IMR-90 (cell line): ENCODE measurements around the gene UPK1A. TPM values are rescaled to one million over a fixed set of nuclear protein-coding genes. Genes with fewer than 3 reads are reported as not detected.

Experiments used
- ATAC-seq: fragments of 200-7000 bp; cut with Tn5 transposase; 2 replicates; pipeline ENCODE4 v1.9.1; 2020; ENCODE audit warnings: low read depth, mild to moderate bottlenecking, moderate library complexity
- BruUV-seq: library from RNA; stranded (reverse); fragments of 400-500 nt; replicated peaks from 2 replicates; lab custom pipeline; 2021; lab: Mats Ljungman, UMichigan
- CTCF ChIA-PET: fragments of 300-600 bp; formaldehyde crosslinking; extraction: SDS; loops from one replicate; lab custom pipeline; 2021; ENCODE audit warnings: antibody characterized with exemption; lab: Yijun Ruan, JAX
- POLR2A ChIA-PET: fragments of 300-600 bp; sonication (Branson Sonifier 250); formaldehyde crosslinking; loops from one replicate; lab custom pipeline; 2022; ENCODE audit warnings: antibody characterized with exemption; ENCODE audit not compliant: unreplicated experiment; lab: Charles Lee
- DNase-seq: peaks from one replicate; pipeline ENCODE4 v3.0.0; 2013
- H2AFZ ChIP-seq: replicated peaks from 2 replicates; pipeline ENCODE3; 2013; ENCODE audit warnings: low read length, mild to moderate bottlenecking; ENCODE audit not compliant: poor library complexity
- H2AK5ac ChIP-seq: 2 replicates; pipeline ENCODE4 v1.6.1; 2013; ENCODE audit warnings: low read depth, low read length, inconsistent platforms
- H2AK9ac ChIP-seq: replicated peaks from 2 replicates; pipeline ENCODE3; 2013; ENCODE audit warnings: mild to moderate bottlenecking, low read depth, low read length, moderate library complexity; ENCODE audit not compliant: poor library complexity
- H2BK120ac ChIP-seq: 2 replicates; pipeline ENCODE4 v1.6.1; 2013; ENCODE audit warnings: low read depth, low read length, inconsistent platforms
- H2BK15ac ChIP-seq: 3 replicates; pipeline ENCODE4 v1.6.1; 2013; ENCODE audit warnings: low read depth, low read length, inconsistent platforms
- H2BK20ac ChIP-seq: 2 replicates; pipeline ENCODE4 v1.6.1; 2013; ENCODE audit warnings: low read depth, mild to moderate bottlenecking, inconsistent platforms, low read length, moderate library complexity
- H2BK5ac ChIP-seq: 2 replicates; pipeline ENCODE4 v1.6.1; 2013; ENCODE audit warnings: mild to moderate bottlenecking, low read depth, low read length, inconsistent platforms; ENCODE audit not compliant: poor library complexity, severe bottlenecking
- H3K14ac ChIP-seq: replicated peaks from 2 replicates; pipeline ENCODE4 v1.6.1; 2013; ENCODE audit warnings: low read depth, low read length, inconsistent platforms
- H3K18ac ChIP-seq: 2 replicates; pipeline ENCODE4 v1.6.1; 2013; ENCODE audit warnings: low read depth, low read length, control low read depth
- H3K23ac ChIP-seq: 2 replicates; pipeline ENCODE4 v1.6.1; 2013; ENCODE audit warnings: low read depth, low read length, inconsistent platforms
- H3K27ac ChIP-seq: 2 replicates; pipeline ENCODE4 v1.5.1; 2013; ENCODE audit warnings: mild to moderate bottlenecking, control low read depth, low read length; ENCODE audit not compliant: insufficient read depth
- H3K27me3 ChIP-seq: 2 replicates; pipeline ENCODE4 v1.6.1; 2013; ENCODE audit warnings: low read length; ENCODE audit not compliant: control insufficient read depth, insufficient read depth
- H3K36me3 ChIP-seq: 2 replicates; pipeline ENCODE4 v1.6.1; 2013; ENCODE audit warnings: low read length, mixed read lengths; ENCODE audit not compliant: control insufficient read depth, insufficient read depth
- H3K4ac ChIP-seq: 2 replicates; pipeline ENCODE4 v1.6.1; 2013; ENCODE audit warnings: low read depth, low read length, inconsistent platforms
- H3K4me1 ChIP-seq: 2 replicates; pipeline ENCODE4 v1.6.1; 2013; ENCODE audit warnings: low read length, mixed read lengths; ENCODE audit not compliant: control insufficient read depth, insufficient read depth
- H3K4me2 ChIP-seq: 2 replicates; pipeline ENCODE4 v1.6.1; 2013; ENCODE audit warnings: low read depth, mild to moderate bottlenecking, control low read depth, low read length, moderate library complexity
- H3K4me3 ChIP-seq: 2 replicates; pipeline ENCODE4 v1.5.1; 2013; ENCODE audit warnings: low read depth, mild to moderate bottlenecking, control low read depth, low read length, moderate library complexity; ENCODE audit not compliant: insufficient read depth
- H3K56ac ChIP-seq: 2 replicates; pipeline ENCODE4 v1.6.1; 2013; ENCODE audit warnings: low read length, inconsistent platforms; ENCODE audit not compliant: insufficient read depth; ENCODE audit errors: extremely low read depth
- H3K79me1 ChIP-seq, 2 experiments: 2 replicates each; pipeline ENCODE4 v1.6.1; 2013; ENCODE audit warnings: low read length in 2 of 2, inconsistent platforms in 1 of 2, low read depth in 1 of 2
- H3K9ac ChIP-seq: 2 replicates; pipeline ENCODE4 v1.6.1; 2013; ENCODE audit warnings: low read depth, low read length, control low read depth
- H3K9me1 ChIP-seq: 2 replicates; pipeline ENCODE4 v1.6.1; 2013; ENCODE audit warnings: low read length, inconsistent platforms; ENCODE audit not compliant: insufficient read depth
- H3K9me3 ChIP-seq: 2 replicates; pipeline ENCODE4 v1.6.1; 2013; ENCODE audit warnings: low read length; ENCODE audit not compliant: control insufficient read depth, insufficient read depth
- H4K20me1 ChIP-seq: 2 replicates; pipeline ENCODE4 v1.6.1; 2013; ENCODE audit warnings: low read length, inconsistent platforms; ENCODE audit not compliant: insufficient read depth
- H4K5ac ChIP-seq: 2 replicates; pipeline ENCODE4 v1.6.1; 2013; ENCODE audit warnings: mild to moderate bottlenecking, low read depth, low read length, control low read depth
- H4K8ac ChIP-seq, 2 experiments: 2 replicates each; pipeline ENCODE4 v1.6.1; 2013; ENCODE audit warnings: low read depth in 2 of 2, low read length in 2 of 2, control low read depth in 1 of 2, inconsistent platforms in 1 of 2
- H4K91ac ChIP-seq: 2 replicates; pipeline ENCODE4 v1.6.1; 2013; ENCODE audit warnings: low read depth, low read length, inconsistent platforms; ENCODE audit not compliant: insufficient read depth
- BHLHE40 ChIP-seq: fragments of 150-350 bp; IDR thresholded peaks from 2 replicates; pipeline ENCODE4 v1.6.1; 2016; ENCODE audit warnings: mild to moderate bottlenecking, low read depth, low read length
- CHD1 ChIP-seq: IDR thresholded peaks from 2 replicates; pipeline ENCODE4 v1.6.1; 2012; ENCODE audit warnings: low read depth, low read length, improper control_type of control experiment
- ELK1 ChIP-seq: fragments of 150-350 bp; IDR thresholded peaks from 2 replicates; pipeline ENCODE4 v1.6.1; 2016; ENCODE audit warnings: low read depth, mild to moderate bottlenecking, low read length, moderate library complexity, borderline replicate concordance
- MAFK ChIP-seq: IDR thresholded peaks from 2 replicates; pipeline ENCODE4 v1.6.1; 2012; ENCODE audit warnings: low read depth, low read length, improper control_type of control experiment
- MAZ ChIP-seq: IDR thresholded peaks from 2 replicates; pipeline ENCODE4 v1.6.1; 2012; ENCODE audit warnings: low read depth, mild to moderate bottlenecking, low read length, improper control_type of control experiment, moderate library complexity, borderline replicate concordance
- MXI1 ChIP-seq: IDR thresholded peaks from 2 replicates; pipeline ENCODE4 v1.6.1; 2012; ENCODE audit warnings: low read depth, mild to moderate bottlenecking, low read length, moderate library complexity, borderline replicate concordance
- NFE2L2 ChIP-seq: fragments of 150-350 bp; IDR thresholded peaks from 2 replicates; pipeline ENCODE4 v1.6.1; 2016; ENCODE audit warnings: low read depth, mild to moderate bottlenecking, low read length
- POLR2A ChIP-seq: IDR thresholded peaks from 2 replicates; pipeline ENCODE4 v1.6.1; 2012; ENCODE audit warnings: mild to moderate bottlenecking, low read depth, low read length
- RAD21 ChIP-seq: IDR thresholded peaks from 2 replicates; pipeline ENCODE4 v1.6.1; 2012; ENCODE audit warnings: low read length, improper control_type of control experiment
- RCOR1 ChIP-seq: IDR thresholded peaks from 2 replicates; pipeline ENCODE4 v1.6.1; 2012; ENCODE audit warnings: mild to moderate bottlenecking, low read length, improper control_type of control experiment; ENCODE audit not compliant: insufficient replicate concordance
- RFX5 ChIP-seq: IDR thresholded peaks from 2 replicates; pipeline ENCODE4 v1.8.0; 2012; ENCODE audit warnings: low read depth, mild to moderate bottlenecking, low read length, moderate library complexity
- SMC3 ChIP-seq: fragments of 150-350 bp; IDR thresholded peaks from 2 replicates; pipeline ENCODE4 v1.6.1; 2016; ENCODE audit warnings: low read depth, mild to moderate bottlenecking, antibody characterized with exemption, low read length, moderate library complexity
- USF2 ChIP-seq: fragments of 150-350 bp; IDR thresholded peaks from 2 replicates; pipeline ENCODE4 v1.6.1; 2017; ENCODE audit warnings: mild to moderate bottlenecking, antibody characterized with exemption, low read length, low read depth
- WGBS, 2 experiments: methylation state at CpG; one replicate each; pipeline versions ENCODE4 v1.1.5 to v1.1.7; 2013; ENCODE audit warnings: missing lambda C conversion rate in 2 of 2; ENCODE audit not compliant: insufficient read length in 1 of 2; ENCODE audit errors: extremely low coverage in 2 of 2; 5-methylcytosine and 5-hydroxymethylcytosine counted together
- dilution Hi-C: fragments of 300-500 bp; cut with HindIII; formaldehyde crosslinking; loops from one replicate; pipeline ENCODE4 v1.14.3; 2018; ENCODE audit warnings: low sequenced_read_pairs; ENCODE audit not compliant: unreplicated experiment
- in situ Hi-C: fragments of 300-500 bp; cut with MboI; formaldehyde crosslinking; loops from 3 replicates; pipeline ENCODE4 v1.14.3; 2019; ENCODE audit warnings: low sequenced_read_pairs, inconsistent platforms, mixed read lengths
- intact Hi-C: fragments of 100-400 bp; cut with micrococcal nuclease; formaldehyde crosslinking; loops from 2 replicates; pipeline ENCODE4 v1.10.0; 2022
- polyA plus RNA-seq, 3 experiments: library from polyadenylated mRNA; depleted of rRNA; stranded (reverse); fragments of >200 nt; gene quantifications; 2 replicates each; pipeline ENCODE4 v1.2.3, GENCODE V29; 2012; ENCODE audit warnings: low replicate concordance in 1 of 3
- total RNA-seq: library from RNA; depleted of rRNA; stranded (reverse); fragments of >200 nt; gene quantifications from 2 replicates; pipeline ENCODE4 v1.2.3, GENCODE V29; 2012
- TF ChIP-seq, protein P1 (sequence below): conservative IDR thresholded peaks from 2 replicates; pipeline ENCODE4 v1.5.1; 2012; ENCODE audit warnings: mild to moderate bottlenecking, low read depth, low read length, improper control_type of control experiment

Gene UPK1A
- total and polyA plus RNA-seq, 2 of the 4 experiments (the other 2 are of a cell fraction), result 0.21 TPM; not detected in 1

DNA sequence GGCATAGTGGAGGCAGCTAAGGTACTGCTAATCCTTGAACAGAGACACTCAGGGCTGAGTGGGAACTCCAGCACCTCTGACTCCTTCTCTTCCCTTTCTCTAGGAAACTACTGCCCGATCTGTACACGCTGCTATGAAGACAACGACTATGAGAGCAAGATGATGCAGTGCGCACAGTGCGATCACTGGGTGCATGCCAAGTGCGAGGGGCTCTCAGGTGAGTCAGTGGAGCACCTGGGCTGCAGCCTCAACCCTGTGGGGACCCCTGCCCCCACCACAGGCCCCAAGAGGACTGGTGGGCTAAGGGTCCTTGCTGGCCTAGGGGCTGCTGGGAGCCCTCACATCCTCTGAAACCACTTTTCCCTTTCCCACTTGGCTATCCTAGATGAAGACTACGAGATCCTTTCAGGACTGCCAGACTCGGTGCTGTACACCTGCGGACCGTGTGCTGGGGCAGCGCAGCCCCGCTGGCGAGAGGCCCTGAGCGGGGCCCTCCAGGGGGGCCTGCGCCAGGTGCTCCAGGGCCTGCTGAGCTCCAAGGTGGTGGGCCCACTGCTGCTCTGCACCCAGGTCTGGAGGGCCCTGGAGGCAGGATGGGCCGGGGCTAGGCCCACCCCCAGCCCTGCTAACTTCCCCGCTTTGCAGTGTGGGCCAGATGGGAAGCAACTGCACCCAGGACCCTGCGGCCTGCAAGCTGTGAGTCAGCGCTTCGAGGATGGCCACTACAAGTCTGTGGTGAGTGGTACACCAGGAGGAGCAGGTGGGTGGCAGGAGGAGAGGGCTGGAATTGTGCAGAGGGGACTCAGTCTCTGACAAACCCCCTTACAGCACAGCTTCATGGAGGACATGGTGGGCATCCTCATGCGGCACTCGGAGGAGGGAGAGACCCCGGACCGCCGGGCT lies 61.0 kb downstream of the UPK1A start:
- H3K9ac ChIP-seq, result no peak overlapping the region
- H2BK120ac ChIP-seq, result no peak overlapping the region
- no peak for TF ChIP-seq RAD21
- TF ChIP-seq USF2, result no peak
- no peak for TF ChIP-seq SMC3
- TF ChIP-seq RCOR1, result no peak
- TF ChIP-seq BHLHE40, result no peak
- no peak for TF ChIP-seq MAFK
- no peak for TF ChIP-seq CHD1
- no peak for TF ChIP-seq ELK1
- no peak for TF ChIP-seq NFE2L2
- TF ChIP-seq MAZ, result no peak
- no peak for TF ChIP-seq RFX5
- TF ChIP-seq, protein P1, sequence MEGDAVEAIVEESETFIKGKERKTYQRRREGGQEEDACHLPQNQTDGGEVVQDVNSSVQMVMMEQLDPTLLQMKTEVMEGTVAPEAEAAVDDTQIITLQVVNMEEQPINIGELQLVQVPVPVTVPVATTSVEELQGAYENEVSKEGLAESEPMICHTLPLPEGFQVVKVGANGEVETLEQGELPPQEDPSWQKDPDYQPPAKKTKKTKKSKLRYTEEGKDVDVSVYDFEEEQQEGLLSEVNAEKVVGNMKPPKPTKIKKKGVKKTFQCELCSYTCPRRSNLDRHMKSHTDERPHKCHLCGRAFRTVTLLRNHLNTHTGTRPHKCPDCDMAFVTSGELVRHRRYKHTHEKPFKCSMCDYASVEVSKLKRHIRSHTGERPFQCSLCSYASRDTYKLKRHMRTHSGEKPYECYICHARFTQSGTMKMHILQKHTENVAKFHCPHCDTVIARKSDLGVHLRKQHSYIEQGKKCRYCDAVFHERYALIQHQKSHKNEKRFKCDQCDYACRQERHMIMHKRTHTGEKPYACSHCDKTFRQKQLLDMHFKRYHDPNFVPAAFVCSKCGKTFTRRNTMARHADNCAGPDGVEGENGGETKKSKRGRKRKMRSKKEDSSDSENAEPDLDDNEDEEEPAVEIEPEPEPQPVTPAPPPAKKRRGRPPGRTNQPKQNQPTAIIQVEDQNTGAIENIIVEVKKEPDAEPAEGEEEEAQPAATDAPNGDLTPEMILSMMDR, result no peak
- no peak for TF ChIP-seq MXI1
- no peak for TF ChIP-seq POLR2A
- ChIA-PET CTCF (no interaction called here), POLR2A (no interaction called here)
- no peak overlapping the region for H3K23ac ChIP-seq
- dilution Hi-C loops (no loop called here), intact Hi-C loops (no loop called here), in situ Hi-C loops (no loop called here)
- no peak overlapping the region for H4K5ac ChIP-seq
- no peaks in the 10 kb centered on the region for H3K9me3 ChIP-seq
- no peak for ATAC-seq
- no peak overlapping the region for H3K56ac ChIP-seq
- no peak overlapping the region for H3K4ac ChIP-seq
- BruUV-seq, result no TSS peak
- no peak overlapping the region for H3K4me3 ChIP-seq
- no peaks in the 10 kb centered on the region for H3K4me1 ChIP-seq
- H2BK15ac ChIP-seq, result no peak overlapping the region
- H3K4me2 ChIP-seq, result no peak overlapping the region
- no peak overlapping the region for H4K91ac ChIP-seq
- H2BK20ac ChIP-seq, result no peak overlapping the region
- peaks cover 97% of the 10 kb centered on the region for H3K36me3 ChIP-seq
- H3K14ac ChIP-seq, result no peak overlapping the region
- WGBS, 2 experiments, result 95% methylated on average over 10 of the region's 25 CpGs; no CpG with 5 or more reads in 1 of the 2 experiments
- H3K27me3 ChIP-seq, result no peaks in the 10 kb centered on the region
- no peak overlapping the region for H4K8ac ChIP-seq
- H2AK9ac ChIP-seq, result no peak overlapping the region
- no peaks in the 10 kb centered on the region for H3K9me1 ChIP-seq
- no peak overlapping the region for H2AFZ ChIP-seq
- no peak overlapping the region for H3K27ac ChIP-seq
- H2AK5ac ChIP-seq, result no peak overlapping the region
- H2BK5ac ChIP-seq, result no peak overlapping the region
- DNase-seq, result no peak
- no peak overlapping the region for H3K18ac ChIP-seq
- H4K20me1 ChIP-seq, result peaks cover 22% of the 10 kb centered on the region
- H3K79me1 ChIP-seq, result peaks cover 12 to 19% of the 10 kb centered on the region in 2 experiments
